ENCODE data around the gene MPPED2.

MPPED2 gene

GRCh38 chr11:30465623-30466022 lies 120.5 kb downstream of the MPPED2 start:
- no peak for TF ChIP-seq JUND (IDR thresholded peaks at IDR 0.05; ENCODE audit: low read depth)
- in situ Hi-C loops (cut with HindIII; ENCODE audit: low pct_unique_long_range_greater_than_20kb, low sequenced_read_pairs), result no loop called here
- no peak for DNase-seq (ENCODE audit: low read depth in 1 of 2, low spot score in 1 of 2)

- DNase-seq (ENCODE audit: low read depth in 1 of 2, low spot score in 1 of 2), result no peak
- in situ Hi-C loops (cut with HindIII; ENCODE audit: low pct_unique_long_range_greater_than_20kb, low sequenced_read_pairs), result no loop called here
- no peak for TF ChIP-seq JUND (IDR thresholded peaks at IDR 0.05; ENCODE audit: low read depth)
Measured at GRCh38 chr11:30465192-30465591, 121.0 kb downstream of the MPPED2 start.

- no peak for DNase-seq (ENCODE audit: low read depth in 1 of 2, low spot score in 1 of 2)
- no peak for TF ChIP-seq JUND (IDR thresholded peaks at IDR 0.05; ENCODE audit: low read depth)
- in situ Hi-C loops (cut with HindIII; ENCODE audit: low pct_unique_long_range_greater_than_20kb, low sequenced_read_pairs), result no loop called here
Measured at GRCh38 chr11:30463266-30463665, 122.9 kb downstream of the MPPED2 start.

- no peak for DNase-seq (ENCODE audit: low read depth in 1 of 2, low spot score in 1 of 2)
- in situ Hi-C loops (cut with HindIII; ENCODE audit: low pct_unique_long_range_greater_than_20kb, low sequenced_read_pairs), result no loop called here
- no peak for TF ChIP-seq JUND (IDR thresholded peaks at IDR 0.05; ENCODE audit: low read depth)
Measured at GRCh38 chr11:30462421-30462820, 123.7 kb downstream of the MPPED2 start.

GRCh38 chr11:30459821-30460220 lies 126.3 kb downstream of the MPPED2 start:
- no peak for DNase-seq (ENCODE audit: low read depth in 1 of 2, low spot score in 1 of 2)
- in situ Hi-C loops (cut with HindIII; ENCODE audit: low pct_unique_long_range_greater_than_20kb, low sequenced_read_pairs), result no loop called here
- TF ChIP-seq JUND (IDR thresholded peaks at IDR 0.05; ENCODE audit: low read depth), result no peak

GRCh38 chr11:30459306-30459705 lies 126.8 kb downstream of the MPPED2 start:
- in situ Hi-C loops (cut with HindIII; ENCODE audit: low pct_unique_long_range_greater_than_20kb, low sequenced_read_pairs), result no loop called here
- TF ChIP-seq JUND (IDR thresholded peaks at IDR 0.05; ENCODE audit: low read depth), result no peak
- no peak for DNase-seq (ENCODE audit: low read depth in 1 of 2, low spot score in 1 of 2)

GRCh38 chr11:30458541-30458940 lies 127.6 kb downstream of the MPPED2 start:
- no peak for DNase-seq (ENCODE audit: low read depth in 1 of 2, low spot score in 1 of 2)
- no peak for TF ChIP-seq JUND (IDR thresholded peaks at IDR 0.05; ENCODE audit: low read depth)
- in situ Hi-C loops (cut with HindIII; ENCODE audit: low pct_unique_long_range_greater_than_20kb, low sequenced_read_pairs), result no loop called here

- in situ Hi-C loops (cut with HindIII; ENCODE audit: low pct_unique_long_range_greater_than_20kb, low sequenced_read_pairs), result no loop called here
- no peak for TF ChIP-seq JUND (IDR thresholded peaks at IDR 0.05; ENCODE audit: low read depth)
- no peak for DNase-seq (ENCODE audit: low read depth in 1 of 2, low spot score in 1 of 2)
Measured at GRCh38 chr11:30457087-30457486, 129.1 kb downstream of the MPPED2 start.

GRCh38 chr11:30455025-30455424 lies 131.1 kb downstream of the MPPED2 start:
- no peak for DNase-seq (ENCODE audit: low read depth in 1 of 2, low spot score in 1 of 2)
- in situ Hi-C loops (cut with HindIII; ENCODE audit: low pct_unique_long_range_greater_than_20kb, low sequenced_read_pairs), result no loop called here
- no peak for TF ChIP-seq JUND (IDR thresholded peaks at IDR 0.05; ENCODE audit: low read depth)

GRCh38 chr11:30454541-30454940 lies 131.6 kb downstream of the MPPED2 start:
- in situ Hi-C loops (cut with HindIII; ENCODE audit: low pct_unique_long_range_greater_than_20kb, low sequenced_read_pairs), result no loop called here
- no peak for DNase-seq (ENCODE audit: low read depth in 1 of 2, low spot score in 1 of 2)
- TF ChIP-seq JUND (IDR thresholded peaks at IDR 0.05; ENCODE audit: low read depth), result no peak

GRCh38 chr11:30454111-30454510 lies 132.0 kb downstream of the MPPED2 start:
- no peak for TF ChIP-seq JUND (IDR thresholded peaks at IDR 0.05; ENCODE audit: low read depth)
- no peak for DNase-seq (ENCODE audit: low read depth in 1 of 2, low spot score in 1 of 2)
- in situ Hi-C loops (cut with HindIII; ENCODE audit: low pct_unique_long_range_greater_than_20kb, low sequenced_read_pairs), result no loop called here

- in situ Hi-C loops (cut with HindIII; ENCODE audit: low pct_unique_long_range_greater_than_20kb, low sequenced_read_pairs), result no loop called here
- TF ChIP-seq JUND (IDR thresholded peaks at IDR 0.05; ENCODE audit: low read depth), result no peak
- DNase-seq (ENCODE audit: low read depth in 1 of 2, low spot score in 1 of 2), result no peak
Measured at GRCh38 chr11:30453705-30454104, 132.4 kb downstream of the MPPED2 start.

- in situ Hi-C loops (cut with HindIII; ENCODE audit: low pct_unique_long_range_greater_than_20kb, low sequenced_read_pairs), result no loop called here
- no peak for DNase-seq (ENCODE audit: low read depth in 1 of 2, low spot score in 1 of 2)
- no peak for TF ChIP-seq JUND (IDR thresholded peaks at IDR 0.05; ENCODE audit: low read depth)
Measured at GRCh38 chr11:30452842-30453241, 133.3 kb downstream of the MPPED2 start.

- no peak for DNase-seq (ENCODE audit: low read depth in 1 of 2, low spot score in 1 of 2)
- no peak for TF ChIP-seq JUND (IDR thresholded peaks at IDR 0.05; ENCODE audit: low read depth)
- in situ Hi-C loops (cut with HindIII; ENCODE audit: low pct_unique_long_range_greater_than_20kb, low sequenced_read_pairs), result no loop called here
Measured at GRCh38 chr11:30452114-30452513, 134.0 kb downstream of the MPPED2 start.
